Trophoblast cell (in vitro differentiated cells and primary cell): ENCODE measurements around the gene FAM53A.

ENCODE experiments used
- DNase-seq, 2 donors: peaks; one replicate each; pipeline ENCODE4 v3.0.0-alpha.2; 2016
- H2AFZ ChIP-seq: 2 replicates; pipeline ENCODE4 v1.6.1; 2013; ENCODE audit warnings: low read length, moderate library complexity, mild to moderate bottlenecking; ENCODE audit not compliant: insufficient read depth, poor library complexity
- H2AK5ac ChIP-seq: 2 replicates; pipeline ENCODE4 v1.6.1; 2013; ENCODE audit warnings: mild to moderate bottlenecking, low read length
- H2BK120ac ChIP-seq: 2 replicates; pipeline ENCODE4 v1.6.1; 2013; ENCODE audit warnings: low read length, mild to moderate bottlenecking, moderate library complexity; ENCODE audit not compliant: insufficient read depth, poor library complexity
- H2BK12ac ChIP-seq: 2 replicates; pipeline ENCODE4 v1.6.1; 2013; ENCODE audit warnings: mild to moderate bottlenecking, low read length, moderate library complexity
- H2BK5ac ChIP-seq: 2 replicates; pipeline ENCODE4 v1.6.1; 2013; ENCODE audit warnings: low read length, low read depth, moderate library complexity, mild to moderate bottlenecking; ENCODE audit not compliant: poor library complexity
- H3K14ac ChIP-seq: 2 replicates; pipeline ENCODE4 v1.6.1; 2013; ENCODE audit warnings: mild to moderate bottlenecking, low read length
- H3K18ac ChIP-seq: 2 replicates; pipeline ENCODE4 v1.6.1; 2013; ENCODE audit warnings: mild to moderate bottlenecking, low read length
- H3K23ac ChIP-seq: 2 replicates; pipeline ENCODE4 v1.6.1; 2013; ENCODE audit warnings: low read length
- H3K27ac ChIP-seq: 2 replicates; pipeline ENCODE4 v1.5.1; 2013; ENCODE audit warnings: low read depth, mild to moderate bottlenecking, inconsistent platforms, low read length, moderate library complexity
- H3K27me3 ChIP-seq: 2 replicates; pipeline ENCODE4 v1.6.1; 2013; ENCODE audit warnings: inconsistent platforms, mild to moderate bottlenecking, low read length, moderate library complexity; ENCODE audit not compliant: insufficient read depth
- H3K36me3 ChIP-seq, 2 experiments: 1 replicate in 1 of 2; 2 replicates in 1 of 2; pipeline ENCODE4 v1.6.1; 2013; ENCODE audit warnings: low read length in 2 of 2, mild to moderate bottlenecking in 2 of 2, moderate library complexity in 1 of 2; ENCODE audit not compliant: insufficient read depth in 2 of 2, control insufficient read depth in 1 of 2
- H3K4ac ChIP-seq: 2 replicates; pipeline ENCODE4 v1.6.1; 2013; ENCODE audit warnings: low read depth, mild to moderate bottlenecking, low read length, moderate library complexity
- H3K4me1 ChIP-seq, 2 experiments: 1 replicate in 1 of 2; 2 replicates in 1 of 2; pipeline ENCODE4 v1.6.1; 2013; ENCODE audit warnings: low read length in 2 of 2, mild to moderate bottlenecking in 2 of 2, moderate library complexity in 1 of 2; ENCODE audit not compliant: insufficient read depth in 2 of 2, control insufficient read depth in 1 of 2
- H3K4me2 ChIP-seq: 2 replicates; pipeline ENCODE4 v1.6.1; 2013; ENCODE audit warnings: inconsistent platforms, mild to moderate bottlenecking, low read length, moderate library complexity
- H3K4me3 ChIP-seq: 2 replicates; pipeline ENCODE4 v1.5.1; 2013; ENCODE audit warnings: mild to moderate bottlenecking, low read depth, low read length, inconsistent platforms
- H3K79me1 ChIP-seq: one replicate; pipeline ENCODE4 v1.6.1; 2013; ENCODE audit warnings: low read length
- H3K79me2 ChIP-seq: 2 replicates; pipeline ENCODE4 v1.6.1; 2013; ENCODE audit warnings: low read length, mild to moderate bottlenecking; ENCODE audit not compliant: control insufficient read depth, insufficient read depth, poor library complexity
- H3K9ac ChIP-seq: 2 replicates; pipeline ENCODE4 v1.6.1; 2013; ENCODE audit warnings: mild to moderate bottlenecking, low read length
- H3K9me3 ChIP-seq: 2 replicates; pipeline ENCODE4 v1.6.1; 2013; ENCODE audit warnings: low read depth, mild to moderate bottlenecking, control low read depth, inconsistent platforms, low read length; ENCODE audit not compliant: insufficient read depth
- H4K12ac ChIP-seq: 2 replicates; pipeline ENCODE4 v1.6.1; 2013; ENCODE audit warnings: low read depth, mild to moderate bottlenecking, low read length, moderate library complexity
- H4K8ac ChIP-seq: 2 replicates; pipeline ENCODE4 v1.6.1; 2013; ENCODE audit warnings: low read depth, mild to moderate bottlenecking, low read length, moderate library complexity
- H4K91ac ChIP-seq: one replicate; pipeline ENCODE4 v1.6.1; 2013; ENCODE audit warnings: low read depth, mild to moderate bottlenecking, low read length, moderate library complexity
- WGBS: extraction: QIAGEN DNeasy Blood & Tissue Kit; methylation state at CpG from one replicate; pipeline ENCODE4 v1.1.7; 2013; ENCODE audit warnings: missing lambda C conversion rate; ENCODE audit not compliant: insufficient read length, insufficient coverage; ENCODE audit errors: extremely low coverage; 5-methylcytosine and 5-hydroxymethylcytosine counted together

The FAM53A gene

GRCh38 chr4:1639299-1639868 is 44.7 kb downstream of the FAM53A start:
- H3K4me3 ChIP-seq, result no peak overlapping the region
- no peak overlapping the region for H3K27ac ChIP-seq
- H3K79me2 ChIP-seq, result no peaks in the 10 kb centered on the region
- H3K9ac ChIP-seq, result no peak overlapping the region
- H3K4me1 ChIP-seq, result peaks cover 4% of the 10 kb centered on the region in 2 experiments
- H3K18ac ChIP-seq, result no peak overlapping the region
- no peaks in the 10 kb centered on the region for H3K36me3 ChIP-seq
- H3K4me2 ChIP-seq, result no peak overlapping the region
- H4K12ac ChIP-seq, result no peak overlapping the region
- no peak overlapping the region for H2BK120ac ChIP-seq
- WGBS, result no CpG with 5 or more reads among the region's 11 CpGs
- no peak overlapping the region for H2BK5ac ChIP-seq
- no peaks in the 10 kb centered on the region for H3K27me3 ChIP-seq
- H4K91ac ChIP-seq, result no peak overlapping the region
- peaks cover 2% of the 10 kb centered on the region for H3K9me3 ChIP-seq
- no peak overlapping the region for H3K14ac ChIP-seq
- H4K8ac ChIP-seq, result no peak overlapping the region
- no peak for DNase-seq
- no peak overlapping the region for H2AK5ac ChIP-seq
- H3K23ac ChIP-seq, result no peak overlapping the region
- H2BK12ac ChIP-seq, result no peak overlapping the region
- no peak overlapping the region for H3K4ac ChIP-seq
- H3K79me1 ChIP-seq, result no peaks in the 10 kb centered on the region
- no peak overlapping the region for H2AFZ ChIP-seq

DNA sequence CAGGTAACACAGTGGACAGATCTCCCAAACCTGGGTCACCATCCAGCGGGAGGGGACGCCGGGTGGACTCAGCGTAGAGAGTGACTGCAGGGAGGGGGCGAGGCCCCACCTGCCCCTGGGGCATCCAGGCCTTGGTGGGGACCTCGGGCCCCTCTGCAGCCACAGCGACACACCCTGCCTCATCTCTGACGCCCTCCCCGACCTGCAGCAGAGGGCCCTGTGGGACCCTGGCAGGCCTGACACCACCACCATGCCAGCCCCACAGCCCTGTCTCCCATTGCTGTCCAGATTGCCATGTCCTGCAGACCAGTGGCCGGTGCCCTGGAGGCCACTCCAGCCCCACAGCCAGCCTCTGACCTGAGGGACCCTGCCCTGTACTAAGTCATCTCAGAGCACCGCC is 45.2 kb downstream of the FAM53A start:
- Histone ChIP-seq H3K4me2 (no peak overlapping the region), H3K9me3 (peaks cover 2% of the 10 kb centered on the region), H3K4me3 (no peak overlapping the region), H3K4ac (no peak overlapping the region), H3K4me1 (no peaks in the 10 kb centered on the region), H3K79me1 (no peaks in the 10 kb centered on the region), H2BK120ac (no peak overlapping the region), H3K79me2 (no peaks in the 10 kb centered on the region), H4K12ac (no peak overlapping the region), H4K8ac (no peak overlapping the region), H2BK5ac (no peak overlapping the region), H3K36me3 (no peaks in the 10 kb centered on the region), H4K91ac (no peak overlapping the region), H3K23ac (no peak overlapping the region), H3K18ac (no peak overlapping the region), H3K27me3 (no peaks in the 10 kb centered on the region), H3K27ac (no peak overlapping the region), H3K14ac (no peak overlapping the region), H2AFZ (no peak overlapping the region), H3K9ac (no peak overlapping the region), H2BK12ac (no peak overlapping the region), H2AK5ac (no peak overlapping the region)
- no peak for DNase-seq
- WGBS, result no CpG with 5 or more reads among the region's 11 CpGs

DNA sequence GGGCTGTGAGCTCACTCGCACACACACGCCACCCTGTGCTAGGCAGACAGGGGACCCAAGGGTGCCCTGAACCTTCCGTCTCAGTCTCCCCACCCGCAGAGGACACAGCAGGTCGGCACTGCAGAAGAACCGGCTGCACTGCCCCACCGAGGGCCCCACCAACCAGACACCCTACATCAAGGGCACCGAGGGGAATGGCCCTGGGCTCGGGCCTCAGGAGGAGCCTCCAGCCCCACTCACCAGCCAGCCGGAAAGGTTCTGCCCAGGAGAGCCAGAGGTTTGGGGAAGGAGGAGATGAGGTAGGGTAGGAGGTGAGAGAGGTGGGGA is 45.9 kb downstream of the FAM53A start:
- Histone ChIP-seq H2AFZ (no peak overlapping the region), H3K79me2 (no peaks in the 10 kb centered on the region), H2BK12ac (no peak overlapping the region), H3K27ac (no peak overlapping the region), H2AK5ac (no peak overlapping the region), H3K18ac (no peak overlapping the region), H2BK120ac (no peak overlapping the region), H3K4ac (no peak overlapping the region), H2BK5ac (no peak overlapping the region), H3K4me3 (no peak overlapping the region), H3K9me3 (peaks cover 2% of the 10 kb centered on the region), H3K79me1 (no peaks in the 10 kb centered on the region), H3K4me2 (no peak overlapping the region), H3K4me1 (no peaks in the 10 kb centered on the region), H3K23ac (no peak overlapping the region), H4K12ac (no peak overlapping the region), H3K27me3 (no peaks in the 10 kb centered on the region), H3K36me3 (no peaks in the 10 kb centered on the region), H4K91ac (no peak overlapping the region), H4K8ac (no peak overlapping the region), H3K14ac (no peak overlapping the region), H3K9ac (no peak overlapping the region)
- DNase-seq, result no peak
- no CpG with 5 or more reads among the region's 10 CpGs for WGBS

DNA sequence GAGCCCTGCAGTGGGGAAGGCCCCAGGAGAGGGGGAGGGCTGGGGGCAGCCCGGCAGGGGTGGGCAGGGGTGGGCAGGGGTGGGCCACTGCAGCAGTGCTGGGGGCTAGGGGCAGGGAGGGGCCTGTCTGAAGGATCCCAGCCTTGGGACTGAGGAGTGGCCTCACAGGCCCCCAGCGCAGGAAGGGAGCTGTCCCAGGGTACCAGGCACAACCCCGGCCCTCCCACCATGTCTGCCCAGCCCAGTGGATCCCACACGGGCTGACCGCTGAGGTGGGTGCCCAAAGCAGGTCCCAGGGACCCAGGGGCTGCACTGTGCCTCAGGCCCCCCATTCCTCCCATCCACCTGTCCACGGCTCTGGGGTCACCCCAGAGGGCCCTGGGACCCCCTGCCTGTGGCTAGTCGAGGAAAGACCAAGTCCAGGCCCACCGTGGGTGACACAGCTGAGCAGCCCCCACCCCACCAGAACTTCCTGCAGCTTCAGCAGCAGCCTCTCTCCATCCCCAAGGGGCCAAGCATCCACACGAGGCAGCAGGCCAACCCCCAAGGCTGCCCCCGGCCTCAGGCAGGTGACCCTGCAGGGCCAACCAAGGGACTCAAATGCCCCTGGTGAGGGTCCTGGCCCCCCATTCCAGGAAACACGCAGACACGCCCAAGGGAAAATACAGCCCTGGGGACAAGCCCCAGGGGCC is 46.4 kb downstream of the FAM53A start:
- H3K79me1 ChIP-seq, result no peaks in the 10 kb centered on the region
- H2BK120ac ChIP-seq, result no peak overlapping the region
- no peaks in the 10 kb centered on the region for H3K27me3 ChIP-seq
- no peak overlapping the region for H3K18ac ChIP-seq
- no peaks in the 10 kb centered on the region for H3K79me2 ChIP-seq
- no peak overlapping the region for H3K23ac ChIP-seq
- DNase-seq, result no peak
- H3K4ac ChIP-seq, result no peak overlapping the region
- H3K9me3 ChIP-seq, result peaks cover 2% of the 10 kb centered on the region
- H2AK5ac ChIP-seq, result no peak overlapping the region
- H2BK12ac ChIP-seq, result no peak overlapping the region
- no peak overlapping the region for H3K4me2 ChIP-seq
- H3K4me3 ChIP-seq, result no peak overlapping the region
- no CpG with 5 or more reads among the region's 12 CpGs for WGBS
- no peak overlapping the region for H2BK5ac ChIP-seq
- no peak overlapping the region for H3K27ac ChIP-seq
- H4K91ac ChIP-seq, result no peak overlapping the region
- no peak overlapping the region for H3K14ac ChIP-seq
- no peak overlapping the region for H2AFZ ChIP-seq
- no peaks in the 10 kb centered on the region for H3K4me1 ChIP-seq
- H4K12ac ChIP-seq, result no peak overlapping the region
- H3K36me3 ChIP-seq, result no peaks in the 10 kb centered on the region
- H3K9ac ChIP-seq, result no peak overlapping the region
- H4K8ac ChIP-seq, result no peak overlapping the region
